ENCODE data around the gene MEIOC.

Gene MEIOC

DNA sequence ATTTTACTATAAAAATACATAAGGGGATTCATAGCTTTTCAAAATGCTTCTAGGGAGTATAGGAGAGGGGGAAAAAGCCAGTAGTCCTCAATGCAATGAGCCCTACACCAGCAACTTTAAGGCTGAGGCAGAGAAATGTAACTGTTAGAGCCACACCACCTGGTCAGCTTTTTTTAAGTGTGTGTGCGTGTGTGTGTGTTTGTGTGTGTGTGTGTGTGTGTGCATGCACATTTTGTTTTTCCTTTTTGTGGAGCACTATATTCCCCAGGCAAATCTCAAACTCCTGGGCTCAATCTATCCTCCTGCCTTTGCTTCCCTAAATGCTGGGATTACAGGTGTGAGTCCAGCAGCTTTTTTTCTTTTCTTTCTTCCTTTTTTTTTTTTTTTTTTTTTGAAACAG, 2.3 kb upstream of the MEIOC start:
- no peak for TF ChIP-seq CEBPB (IDR thresholded peaks at IDR 0.05)
- no peak for TF ChIP-seq FOXM1 (IDR thresholded peaks at IDR 0.05; ENCODE audit: borderline replicate concordance, low read depth)
- no peak for TF ChIP-seq EP300 (IDR thresholded peaks at IDR 0.05; ENCODE audit: borderline replicate concordance)
- TF ChIP-seq MAX (IDR thresholded peaks at IDR 0.05): no peak
- no peak for TF ChIP-seq YY1 (IDR thresholded peaks at IDR 0.05; ENCODE audit: low read depth)
- no peak for TF ChIP-seq RAD21 (IDR thresholded peaks at IDR 0.05; ENCODE audit: low read depth)

DNA sequence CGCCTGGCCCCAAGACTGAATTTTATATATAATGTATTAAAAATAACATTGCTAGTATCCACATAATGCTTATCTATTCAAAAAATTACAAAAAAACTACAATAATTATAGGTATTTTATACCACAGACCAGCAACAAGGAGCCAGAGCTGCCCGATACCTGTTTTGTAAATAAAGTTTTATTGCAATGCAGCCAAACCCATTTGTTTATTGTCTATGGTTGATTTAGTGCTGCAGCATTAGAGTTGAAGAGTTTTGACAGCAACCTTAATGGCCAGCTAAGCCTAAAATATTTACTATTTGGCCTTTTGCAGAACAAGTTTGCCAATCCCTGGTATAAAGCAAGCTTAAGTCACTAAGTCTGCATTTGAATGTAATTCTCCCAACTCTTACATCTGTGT, 5.6 kb downstream of the MEIOC start:
- TF ChIP-seq ZBTB7A (IDR thresholded peaks at IDR 0.05; ENCODE audit: low read depth): no peak
- no peak for TF ChIP-seq YY1 (IDR thresholded peaks at IDR 0.05; ENCODE audit: low read depth)
- no peak for TF ChIP-seq TEAD4 (IDR thresholded peaks at IDR 0.05)
- no peak for TF ChIP-seq NFIC (IDR thresholded peaks at IDR 0.05)
- TF ChIP-seq, protein P1, sequence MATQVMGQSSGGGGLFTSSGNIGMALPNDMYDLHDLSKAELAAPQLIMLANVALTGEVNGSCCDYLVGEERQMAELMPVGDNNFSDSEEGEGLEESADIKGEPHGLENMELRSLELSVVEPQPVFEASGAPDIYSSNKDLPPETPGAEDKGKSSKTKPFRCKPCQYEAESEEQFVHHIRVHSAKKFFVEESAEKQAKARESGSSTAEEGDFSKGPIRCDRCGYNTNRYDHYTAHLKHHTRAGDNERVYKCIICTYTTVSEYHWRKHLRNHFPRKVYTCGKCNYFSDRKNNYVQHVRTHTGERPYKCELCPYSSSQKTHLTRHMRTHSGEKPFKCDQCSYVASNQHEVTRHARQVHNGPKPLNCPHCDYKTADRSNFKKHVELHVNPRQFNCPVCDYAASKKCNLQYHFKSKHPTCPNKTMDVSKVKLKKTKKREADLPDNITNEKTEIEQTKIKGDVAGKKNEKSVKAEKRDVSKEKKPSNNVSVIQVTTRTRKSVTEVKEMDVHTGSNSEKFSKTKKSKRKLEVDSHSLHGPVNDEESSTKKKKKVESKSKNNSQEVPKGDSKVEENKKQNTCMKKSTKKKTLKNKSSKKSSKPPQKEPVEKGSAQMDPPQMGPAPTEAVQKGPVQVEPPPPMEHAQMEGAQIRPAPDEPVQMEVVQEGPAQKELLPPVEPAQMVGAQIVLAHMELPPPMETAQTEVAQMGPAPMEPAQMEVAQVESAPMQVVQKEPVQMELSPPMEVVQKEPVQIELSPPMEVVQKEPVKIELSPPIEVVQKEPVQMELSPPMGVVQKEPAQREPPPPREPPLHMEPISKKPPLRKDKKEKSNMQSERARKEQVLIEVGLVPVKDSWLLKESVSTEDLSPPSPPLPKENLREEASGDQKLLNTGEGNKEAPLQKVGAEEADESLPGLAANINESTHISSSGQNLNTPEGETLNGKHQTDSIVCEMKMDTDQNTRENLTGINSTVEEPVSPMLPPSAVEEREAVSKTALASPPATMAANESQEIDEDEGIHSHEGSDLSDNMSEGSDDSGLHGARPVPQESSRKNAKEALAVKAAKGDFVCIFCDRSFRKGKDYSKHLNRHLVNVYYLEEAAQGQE (IDR thresholded peaks at IDR 0.05; ENCODE audit: low read depth): no peak
- TF ChIP-seq MAX (IDR thresholded peaks at IDR 0.05): no peak
- no peak for TF ChIP-seq EP300 (IDR thresholded peaks at IDR 0.05; ENCODE audit: borderline replicate concordance)
- TF ChIP-seq USF1 (IDR thresholded peaks at IDR 0.05): no peak
- TF ChIP-seq EGR1 (IDR thresholded peaks at IDR 0.05): no peak
- TF ChIP-seq TAF1 (IDR thresholded peaks at IDR 0.05; ENCODE audit: low read depth): no peak
- TF ChIP-seq FOXM1 (IDR thresholded peaks at IDR 0.05; ENCODE audit: borderline replicate concordance, low read depth): no peak
- no peak for TF ChIP-seq TCF12 (IDR thresholded peaks at IDR 0.05; ENCODE audit: low read depth)
- no peak for TF ChIP-seq RAD21 (IDR thresholded peaks at IDR 0.05; ENCODE audit: low read depth)
- TF ChIP-seq CREB1 (IDR thresholded peaks at IDR 0.05; ENCODE audit: low read depth): no peak
- TF ChIP-seq CEBPB (IDR thresholded peaks at IDR 0.05): no peak

- TF ChIP-seq NFIC (IDR thresholded peaks at IDR 0.05) (no peak), CREB1 (IDR thresholded peaks at IDR 0.05; ENCODE audit: low read depth) (no peak), TEAD4 (IDR thresholded peaks at IDR 0.05) (no peak), MAX (IDR thresholded peaks at IDR 0.05) (no peak), RAD21 (IDR thresholded peaks at IDR 0.05; ENCODE audit: low read depth) (no peak), ZBTB7A (IDR thresholded peaks at IDR 0.05; ENCODE audit: low read depth) (no peak), TAF1 (IDR thresholded peaks at IDR 0.05; ENCODE audit: low read depth) (no peak), FOXM1 (IDR thresholded peaks at IDR 0.05; ENCODE audit: borderline replicate concordance, low read depth) (no peak), EP300 (IDR thresholded peaks at IDR 0.05; ENCODE audit: borderline replicate concordance) (no peak), USF1 (IDR thresholded peaks at IDR 0.05) (no peak), EGR1 (IDR thresholded peaks at IDR 0.05) (no peak)
- TF ChIP-seq, protein P1 (IDR thresholded peaks at IDR 0.05; ENCODE audit: low read depth): no peak
Observed at GRCh38 chr17:44663095-44663494, 6.8 kb downstream of the MEIOC start.

- TF ChIP-seq FOXM1 (IDR thresholded peaks at IDR 0.05; ENCODE audit: borderline replicate concordance, low read depth) (no peak), RAD21 (IDR thresholded peaks at IDR 0.05; ENCODE audit: low read depth) (no peak), ZBTB7A (IDR thresholded peaks at IDR 0.05; ENCODE audit: low read depth) (no peak), USF1 (IDR thresholded peaks at IDR 0.05) (no peak), YY1 (IDR thresholded peaks at IDR 0.05; ENCODE audit: low read depth) (no peak), EP300 (IDR thresholded peaks at IDR 0.05; ENCODE audit: borderline replicate concordance) (no peak), CREB1 (IDR thresholded peaks at IDR 0.05; ENCODE audit: low read depth) (no peak), NFIC (IDR thresholded peaks at IDR 0.05) (no peak), TCF12 (IDR thresholded peaks at IDR 0.05; ENCODE audit: low read depth) (no peak), TAF1 (IDR thresholded peaks at IDR 0.05; ENCODE audit: low read depth) (no peak), CEBPB (IDR thresholded peaks at IDR 0.05) (no peak), TEAD4 (IDR thresholded peaks at IDR 0.05) (no peak), EGR1 (IDR thresholded peaks at IDR 0.05) (no peak), MAX (IDR thresholded peaks at IDR 0.05) (no peak)
- TF ChIP-seq, protein P1 (IDR thresholded peaks at IDR 0.05; ENCODE audit: low read depth): no peak
Observed at GRCh38 chr17:44664867-44665266, 8.6 kb downstream of the MEIOC start.
